ENCODE results near the gene FCHSD1.

FCHSD1 gene

GRCh38 chr5:141692919-141693725, 41.9 kb upstream of the FCHSD1 start:
- no peak overlapping the region for H3K27ac Mint-ChIP-seq
- peak overlapping the region in 1 of 3 experiments; percentile 76 for H3K4me3 Mint-ChIP-seq
- peaks cover 30% of the 10 kb centered on the region for H3K27me3 Mint-ChIP-seq (ENCODE audit: low read depth)
- peaks cover 4% of the 10 kb centered on the region for H3K4me1 Mint-ChIP-seq
- TF ChIP-seq CTCF (IDR thresholded peaks at IDR 0.05; ENCODE audit: unreplicated experiment in 3 of 3): no peak
- no peaks in the 10 kb centered on the region for H3K36me3 Mint-ChIP-seq (ENCODE audit: low read depth)
- no peaks in the 10 kb centered on the region for H3K9me3 Mint-ChIP-seq

- no peaks in the 10 kb centered on the region for H3K36me3 Mint-ChIP-seq (ENCODE audit: low read depth)
- no peaks in the 10 kb centered on the region for H3K9me3 Mint-ChIP-seq
- no peak for TF ChIP-seq CTCF (IDR thresholded peaks at IDR 0.05; ENCODE audit: unreplicated experiment in 3 of 3)
- peaks cover 4% of the 10 kb centered on the region for H3K4me1 Mint-ChIP-seq
- peaks cover 30% of the 10 kb centered on the region for H3K27me3 Mint-ChIP-seq (ENCODE audit: low read depth)
- H3K27ac Mint-ChIP-seq: no peak overlapping the region
- peak overlapping the region; percentile 67 to 76 (median 74) for H3K4me3 Mint-ChIP-seq
These were observed 41.3 kb upstream of the FCHSD1 start for GRCh38 chr5:141692533-141692888.

- peak overlapping the region; percentile 67 to 76 (median 74) for H3K4me3 Mint-ChIP-seq
These were observed 40.8 kb upstream of the FCHSD1 start for GRCh38 chr5:141691867-141692532.

GRCh38 chr5:141691286-141691866, 40.2 kb upstream of the FCHSD1 start:
- Mint-ChIP-seq H3K4me3 (no peak overlapping the region), H3K36me3 (ENCODE audit: low read depth) (no peaks in the 10 kb centered on the region), H3K9me3 (no peaks in the 10 kb centered on the region), H3K4me1 (peaks cover 4% of the 10 kb centered on the region), H3K27ac (no peak overlapping the region), H3K27me3 (ENCODE audit: low read depth) (peaks cover 30% of the 10 kb centered on the region)
- TF ChIP-seq CTCF (IDR thresholded peaks at IDR 0.05; ENCODE audit: unreplicated experiment in 3 of 3): no peak

More at GRCh38 chr5:141691867-141692532, 40.8 kb upstream of the FCHSD1 start:
- H3K4me1 Mint-ChIP-seq: peaks cover 4% of the 10 kb centered on the region
- no peak overlapping the region for H3K27ac Mint-ChIP-seq
- no peaks in the 10 kb centered on the region for H3K9me3 Mint-ChIP-seq
- no peaks in the 10 kb centered on the region for H3K36me3 Mint-ChIP-seq (ENCODE audit: low read depth)
- TF ChIP-seq CTCF (IDR thresholded peaks at IDR 0.05; ENCODE audit: unreplicated experiment in 3 of 3): peak; percentile 99 to 100 (median 99)
- H3K27me3 Mint-ChIP-seq (ENCODE audit: low read depth): peaks cover 30% of the 10 kb centered on the region

GRCh38 chr5:141686648-141687416, 35.6 kb upstream of the FCHSD1 start:
- H3K4me1 Mint-ChIP-seq: peaks cover 7% of the 10 kb centered on the region
- no peaks in the 10 kb centered on the region for H3K9me3 Mint-ChIP-seq
- H3K4me3 Mint-ChIP-seq: no peak overlapping the region
- no peaks in the 10 kb centered on the region for H3K36me3 Mint-ChIP-seq (ENCODE audit: low read depth)
- H3K27ac Mint-ChIP-seq: no peak overlapping the region
- peaks cover 41% of the 10 kb centered on the region for H3K27me3 Mint-ChIP-seq (ENCODE audit: low read depth)
- TF ChIP-seq CTCF (IDR thresholded peaks at IDR 0.05; ENCODE audit: unreplicated experiment in 3 of 3): no peak
